22Rv1 (cell line): Measurements from ENCODE around the gene DENND1A.

Source experiments
- ZFX ChIP-seq: fragments of 450-650 bp; IDR thresholded peaks from 2 replicates; pipeline ENCODE4 v1.6.1; 2017; ENCODE audit warnings: antibody characterized with exemption, borderline replicate concordance
- TF ChIP-seq, protein P1 (sequence below): fragments of 450-650 bp; IDR thresholded peaks from 2 replicates; pipeline ENCODE4 v1.5.1; 2017; ENCODE audit warnings: mild to moderate bottlenecking

DNA sequence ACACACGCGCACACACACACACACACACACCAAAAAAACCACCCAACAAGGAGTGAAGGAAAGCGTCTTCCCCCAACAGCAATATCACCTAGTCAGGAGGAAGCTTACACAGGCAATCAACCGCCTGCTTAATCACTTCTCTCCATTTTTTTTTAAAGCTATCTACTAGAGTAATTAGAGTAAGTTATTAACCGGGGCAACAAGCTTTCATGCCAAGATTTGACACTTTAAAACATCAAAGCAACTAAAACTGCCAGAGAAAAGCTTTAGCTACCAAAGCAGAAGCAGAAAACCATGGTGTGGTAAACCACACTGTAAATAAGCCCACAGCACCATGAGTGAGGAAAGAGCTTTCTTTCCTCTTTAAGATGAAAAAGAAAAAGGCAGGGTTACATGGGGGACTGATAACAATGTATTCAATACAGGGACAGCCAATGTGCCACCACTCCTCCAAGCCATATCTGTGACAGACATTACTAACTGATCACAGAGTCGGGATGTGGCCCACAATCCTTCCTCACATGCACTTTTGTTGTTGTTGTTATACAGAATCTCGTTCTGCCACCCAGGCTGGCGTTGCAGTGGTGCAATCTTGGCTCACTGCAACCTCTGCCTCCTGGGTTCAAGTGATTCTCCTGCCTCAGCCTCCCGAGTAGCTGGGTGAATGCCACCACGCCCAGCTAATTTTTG, 291.8 kb downstream of the DENND1A start:
- TF ChIP-seq, protein P1, sequence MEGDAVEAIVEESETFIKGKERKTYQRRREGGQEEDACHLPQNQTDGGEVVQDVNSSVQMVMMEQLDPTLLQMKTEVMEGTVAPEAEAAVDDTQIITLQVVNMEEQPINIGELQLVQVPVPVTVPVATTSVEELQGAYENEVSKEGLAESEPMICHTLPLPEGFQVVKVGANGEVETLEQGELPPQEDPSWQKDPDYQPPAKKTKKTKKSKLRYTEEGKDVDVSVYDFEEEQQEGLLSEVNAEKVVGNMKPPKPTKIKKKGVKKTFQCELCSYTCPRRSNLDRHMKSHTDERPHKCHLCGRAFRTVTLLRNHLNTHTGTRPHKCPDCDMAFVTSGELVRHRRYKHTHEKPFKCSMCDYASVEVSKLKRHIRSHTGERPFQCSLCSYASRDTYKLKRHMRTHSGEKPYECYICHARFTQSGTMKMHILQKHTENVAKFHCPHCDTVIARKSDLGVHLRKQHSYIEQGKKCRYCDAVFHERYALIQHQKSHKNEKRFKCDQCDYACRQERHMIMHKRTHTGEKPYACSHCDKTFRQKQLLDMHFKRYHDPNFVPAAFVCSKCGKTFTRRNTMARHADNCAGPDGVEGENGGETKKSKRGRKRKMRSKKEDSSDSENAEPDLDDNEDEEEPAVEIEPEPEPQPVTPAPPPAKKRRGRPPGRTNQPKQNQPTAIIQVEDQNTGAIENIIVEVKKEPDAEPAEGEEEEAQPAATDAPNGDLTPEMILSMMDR, result no peak
- TF ChIP-seq ZFX, result no peak
